Right lobe of liver (tissue), 6 donors: ENCODE measurements around the gene GLIS2. TPM values are rescaled to one million over a fixed set of nuclear protein-coding genes. Genes with fewer than 3 reads are reported as not detected.

Source experiments
- ATAC-seq, 4 donors: fragments of 200-7000 bp; cut with Tn5 transposase; one replicate each; pipeline ENCODE4 v1.9.1; 2020; ENCODE audit warnings: mild to moderate bottlenecking in 4 of 4, moderate library complexity in 4 of 4
- DNase-seq, 3 donors: peaks; one replicate each; pipeline ENCODE4 v3.0.0-alpha.2; 2020
- H3K27ac ChIP-seq, 3 donors: fragments of 200-600 bp; one replicate each; pipeline ENCODE4 v1.8.0; 2022
- H3K27me3 ChIP-seq, 2 donors: fragments of 200-600 bp; one replicate each; pipeline ENCODE4 v1.8.0; 2022
- H3K36me3 ChIP-seq, 4 donors: fragments of 200-600 bp; sonication (generic) in 1 of 4; one replicate each; pipeline versions ENCODE4 v1.5.1 to v1.8.0; 2017 to 2022; ENCODE audit warnings: control low read depth in 1 of 4
- H3K4me1 ChIP-seq, 4 donors: fragments of 200-600 bp; sonication (generic) in 1 of 4; one replicate each; pipeline versions ENCODE4 v1.5.1 to v1.8.0; 2017 to 2022; ENCODE audit warnings: control low read depth in 1 of 4
- H3K4me3 ChIP-seq, 3 donors: fragments of 200-600 bp; one replicate each; pipeline ENCODE4 v1.8.0; 2022
- H3K9me3 ChIP-seq, 4 donors: fragments of 200-600 bp; sonication (generic) in 1 of 4; one replicate each; pipeline versions ENCODE4 v1.5.1 to v1.8.0; 2017 to 2022; ENCODE audit warnings: control low read depth in 1 of 4
- CTCF ChIP-seq, 4 donors: fragments of 200-600 bp in 3 of 4; fragments of 450-650 bp in 1 of 4; IDR thresholded peaks; one replicate each; pipeline versions ENCODE4 v1.5.1 to v1.8.0; 2016 to 2022; ENCODE audit warnings: antibody characterized with exemption in 4 of 4, mild to moderate bottlenecking in 2 of 4
- POLR2A ChIP-seq: fragments of 450-650 bp; IDR thresholded peaks from one replicate; pipeline ENCODE4 v1.6.1; 2017; ENCODE audit warnings: antibody characterized with exemption, mild to moderate bottlenecking
- WGBS: methylation state at CpG from one replicate; pipeline ENCODE4 v1.1.6; 2018; ENCODE audit warnings: low coverage, low lambda C conversion rate; ENCODE audit not compliant: insufficient coverage; ENCODE audit errors: missing lambda C conversion rate; 5-methylcytosine and 5-hydroxymethylcytosine counted together
- intact Hi-C, 2 donors: fragments of 100-400 bp; cut with DNase I; formaldehyde crosslinking; loops; one replicate each; pipeline versions ENCODE4 v1.11.2 to v1.14.1; 2022
- total RNA-seq, 6 experiments: library from RNA; depleted of rRNA in 2 of 6; stranded (reverse); fragments of >200 nt in 2 of 6; fragmentation: NEBNext Ultra II Directional in 3 of 6; extraction: Animal tissue kit (Norgen Biotek cat#: 25700) in 3 of 6; gene quantifications; one replicate each; pipeline versions ENCODE4 v1.1.0 to v1.2.4, GENCODE V29; 2016 to 2023
- donor health status: DM: no; HTN: yes; CAD: no.
- donor health status: DM: no; HTN: no; CAD: no.
- donor health status: DM: no; HTN: no; CAD: no.
- donor health status: DM: no; HTN: yes; CAD: no.
- donor health status: DM: no; HTN: yes; CAD: no.

GLIS2 gene
- total RNA-seq, 6 experiments from 2014 or later, result 0.79 to 2.6 (median 1.4) TPM

GRCh38 chr16:4317532-4318450 is 1.9 kb downstream of the GLIS2 start:
- Histone ChIP-seq H3K27ac (peak overlapping the region in 1 of 3 donors; percentile 24), H3K27me3 (no peaks in the 10 kb centered on the region), H3K4me1 (peaks cover 0 to 35% (median 7%) of the 10 kb centered on the region in 4 donors), H3K9me3 (no peaks in the 10 kb centered on the region), H3K36me3 (no peaks in the 10 kb centered on the region), H3K4me3 (peak overlapping the region in 2 of 3 donors; percentile 20 to 52)
- peak in 1 of 3 donors; percentile 17 for DNase-seq
- 23% methylated on average over 8 of the region's 12 CpGs for WGBS
- intact Hi-C loops, result no loop called here
- TF ChIP-seq POLR2A (no peak), CTCF (IDR thresholded peaks at IDR 0.05) (no peak)
- no peak for ATAC-seq

GRCh38 chr16:4318451-4318910 is 2.6 kb downstream of the GLIS2 start:
- H3K27ac ChIP-seq, result no peak overlapping the region
- 72% methylated on average over 3 of the region's 13 CpGs for WGBS
- intact Hi-C loops, result no loop called here
- no peaks in the 10 kb centered on the region for H3K9me3 ChIP-seq
- DNase-seq, result no peak
- H3K27me3 ChIP-seq, result no peaks in the 10 kb centered on the region
- no peaks in the 10 kb centered on the region for H3K36me3 ChIP-seq
- TF ChIP-seq POLR2A (no peak), CTCF (IDR thresholded peaks at IDR 0.05) (no peak)
- H3K4me1 ChIP-seq, result peaks cover 0 to 34% (median 7%) of the 10 kb centered on the region in 4 donors
- no peak overlapping the region for H3K4me3 ChIP-seq
- no peak for ATAC-seq

- WGBS, result 100% methylated on average over 1 of the region's 5 CpGs
- Histone ChIP-seq H3K27ac (no peak overlapping the region), H3K27me3 (no peaks in the 10 kb centered on the region), H3K9me3 (no peaks in the 10 kb centered on the region), H3K36me3 (no peaks in the 10 kb centered on the region), H3K4me3 (no peak overlapping the region), H3K4me1 (peaks cover 0 to 32% (median 6%) of the 10 kb centered on the region in 4 donors)
- no peak for ATAC-seq
- no peak for DNase-seq
- TF ChIP-seq POLR2A (no peak), CTCF (IDR thresholded peaks at IDR 0.05) (no peak)
- intact Hi-C loops, result no loop called here
Observed at GRCh38 chr16:4318967-4319366, 3.1 kb downstream of the GLIS2 start.

GRCh38 chr16:4319454-4320421 is 3.9 kb downstream of the GLIS2 start:
- no peak overlapping the region for H3K4me3 ChIP-seq
- no peak overlapping the region for H3K27ac ChIP-seq
- H3K27me3 ChIP-seq, result no peaks in the 10 kb centered on the region
- H3K36me3 ChIP-seq, result no peaks in the 10 kb centered on the region
- no peaks in the 10 kb centered on the region for H3K9me3 ChIP-seq
- intact Hi-C loops, result no loop called here
- peaks cover 0 to 33% (median 2%) of the 10 kb centered on the region in 4 donors for H3K4me1 ChIP-seq
- WGBS, result no CpG with 5 or more reads among the region's 37 CpGs
- TF ChIP-seq CTCF (IDR thresholded peaks at IDR 0.05), result no peak
- TF ChIP-seq POLR2A, result no peak
- DNase-seq, result peak in 1 of 3 donors; percentile 24
- ATAC-seq, result no peak
